GM18505 (cell line): ENCODE data around the gene ARHGDIA.

Source experiments
- ATAC-seq: cut with Tn5 transposase; IDR thresholded peaks from one replicate; pipeline ENCODE4 v1.9.1; 2021; ENCODE audit not compliant: unreplicated experiment
- POLR2A ChIP-seq: IDR thresholded peaks from 4 replicates; pipeline ENCODE4 v1.6.1; 2011; ENCODE audit warnings: borderline replicate concordance; ENCODE audit not compliant: insufficient read depth, insufficient read length; ENCODE audit errors: extremely low read depth

Gene ARHGDIA

DNA sequence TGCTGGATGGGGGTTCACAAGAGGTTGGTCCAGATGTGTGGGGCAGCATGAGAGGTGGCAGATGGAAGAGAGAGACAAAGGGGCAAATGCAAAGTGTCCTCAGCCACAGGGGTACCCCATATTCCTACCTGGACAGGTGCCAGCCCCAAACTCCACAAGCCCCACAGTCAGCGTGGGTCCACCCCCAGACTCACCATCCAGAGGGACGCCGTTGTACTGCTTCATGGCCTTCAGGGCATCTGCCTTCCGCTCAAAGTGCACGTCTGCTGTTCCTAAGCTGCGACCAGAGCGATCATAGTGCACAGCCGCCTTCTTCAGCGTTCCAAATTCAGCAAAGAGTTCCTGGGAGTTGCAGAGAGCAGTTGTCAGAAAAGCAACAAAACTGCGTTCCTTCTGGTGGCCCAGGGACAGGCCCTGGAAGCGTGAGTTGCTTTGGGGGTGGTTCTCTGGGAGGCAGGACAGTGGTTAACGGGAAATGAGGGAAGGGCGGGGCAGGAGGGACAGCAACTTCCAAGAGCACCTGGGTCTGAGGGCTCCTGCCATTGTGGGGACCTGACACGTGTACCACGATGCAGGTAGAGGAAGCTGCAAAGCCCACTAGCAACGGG is 18.0 kb upstream of the ARHGDIA start:
- ATAC-seq = no peak
- no peak for TF ChIP-seq POLR2A

DNA sequence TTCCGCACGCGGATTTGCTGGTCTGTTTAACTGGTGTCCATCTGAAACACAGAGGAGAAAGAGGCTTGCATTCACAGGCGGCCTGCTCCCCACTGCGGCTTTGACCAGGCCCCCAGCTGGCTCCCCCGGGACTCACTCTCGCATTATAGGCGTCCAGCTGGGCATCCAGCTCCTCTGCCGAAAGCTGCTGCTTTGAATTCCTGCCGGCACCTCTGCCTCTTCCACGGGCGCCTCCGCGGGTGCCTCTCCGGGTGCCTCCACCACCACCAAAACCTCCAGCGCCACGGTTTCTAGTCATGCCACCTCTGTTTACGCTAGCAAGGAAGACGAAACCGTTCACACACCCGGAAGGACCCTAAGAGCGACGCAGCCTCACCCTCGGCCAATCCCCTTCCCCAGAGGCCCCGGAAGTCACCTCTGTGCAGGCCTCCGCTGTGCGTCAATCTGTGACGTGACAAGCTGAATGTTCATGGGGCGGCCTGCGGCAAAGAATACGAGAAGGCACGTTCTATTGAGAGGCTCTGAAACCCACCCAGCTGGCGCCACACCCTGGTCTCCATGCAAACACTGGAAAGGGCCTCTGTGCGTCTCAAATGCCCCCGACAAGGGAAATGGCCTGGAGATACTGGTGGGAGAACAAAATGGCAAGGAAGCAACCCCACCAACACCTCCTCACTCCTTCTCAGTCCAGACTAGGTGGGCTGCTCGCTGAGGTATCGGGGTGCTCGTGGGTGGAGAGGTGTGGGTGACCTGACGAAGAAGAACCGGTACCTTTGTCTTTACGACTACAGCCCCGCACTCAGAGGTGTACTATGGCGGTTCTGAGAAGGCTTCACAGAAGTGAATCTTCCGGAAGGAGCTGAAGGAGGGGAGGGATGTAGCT is 17.2 kb upstream of the ARHGDIA start:
- no peak for ATAC-seq
- TF ChIP-seq POLR2A = no peak

DNA sequence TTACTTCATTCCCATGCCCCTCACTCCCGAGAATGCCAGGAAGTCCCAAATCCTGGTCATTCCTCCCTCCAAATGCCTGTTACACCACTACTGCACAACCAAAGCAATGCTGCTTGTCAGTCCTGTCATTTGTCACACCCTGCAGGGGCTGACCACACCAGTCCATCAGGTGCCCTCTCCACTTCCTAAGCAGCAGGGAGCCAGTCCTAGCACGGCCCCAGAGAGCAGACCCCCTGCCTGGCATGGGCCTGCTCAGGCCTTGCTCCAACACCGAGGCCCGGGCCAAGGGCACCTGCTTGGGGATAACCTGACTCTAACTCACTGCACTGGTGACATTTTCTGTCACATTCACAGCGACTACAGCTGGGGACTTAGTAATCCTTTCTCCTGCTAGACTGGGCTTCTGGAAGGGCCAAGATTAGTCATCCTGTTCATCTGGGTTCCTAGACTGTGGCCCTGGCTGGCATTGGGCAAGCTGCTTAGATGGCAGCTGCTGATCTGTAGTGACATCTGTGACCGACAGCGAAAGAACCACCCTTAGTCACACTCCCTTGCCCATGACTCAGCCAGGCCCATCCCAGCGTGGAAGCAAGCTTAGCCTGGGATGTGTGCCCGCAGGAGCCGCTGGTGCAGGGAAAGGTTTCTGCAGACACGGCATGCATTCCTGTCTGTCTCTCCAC is 14.9 kb upstream of the ARHGDIA start:
- no peak for ATAC-seq

GRCh38 chr17:81885454-81885853 is 14.3 kb upstream of the ARHGDIA start:
- TF ChIP-seq POLR2A = peak; percentile 9
- ATAC-seq = no peak

More for the DNA sequence above, 14.9 kb upstream of the ARHGDIA start:
- no peak for TF ChIP-seq POLR2A

- no peak for ATAC-seq
- no peak for TF ChIP-seq POLR2A
These were observed 13.8 kb upstream of the ARHGDIA start for GRCh38 chr17:81884968-81885367.

DNA sequence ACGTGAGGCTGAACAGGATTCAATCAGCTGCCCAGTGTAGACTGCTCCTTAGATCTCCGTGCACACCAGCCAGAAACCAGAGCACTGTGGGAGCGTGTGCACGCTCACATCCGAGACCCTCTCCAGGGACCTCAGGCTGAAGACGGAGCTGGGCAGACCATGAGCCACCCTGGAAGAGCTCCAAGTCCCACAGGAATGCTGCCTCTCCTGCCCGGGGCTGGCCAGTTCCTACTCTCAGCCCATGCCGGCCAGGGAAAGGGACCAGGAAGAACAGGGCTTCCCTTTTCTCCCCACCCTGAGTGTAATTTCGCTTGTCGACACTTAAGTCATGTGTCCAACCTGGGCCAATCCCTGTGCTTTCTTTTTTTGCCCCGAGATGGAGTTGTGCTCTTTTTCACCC is 13.4 kb upstream of the ARHGDIA start:
- ATAC-seq = no peak

DNA sequence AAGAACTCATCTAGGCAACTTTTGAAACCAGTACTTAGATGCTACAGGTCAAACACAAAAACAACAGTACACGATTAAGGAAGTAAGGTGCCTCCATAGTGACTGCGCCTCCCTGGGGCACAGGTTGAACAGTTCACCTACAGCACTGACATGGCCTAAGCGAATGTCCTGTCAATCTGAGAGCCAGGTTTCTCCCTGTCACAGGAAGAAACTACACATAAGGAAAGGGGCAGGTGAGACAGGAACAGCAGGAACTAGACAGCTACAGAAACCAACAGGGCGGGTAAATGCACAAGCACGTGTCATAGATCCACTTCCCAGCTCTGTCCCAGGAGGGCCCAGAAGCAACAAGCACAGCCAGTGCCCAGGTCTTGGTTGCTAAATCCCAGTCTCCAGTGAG is 8.0 kb upstream of the ARHGDIA start:
- no peak for TF ChIP-seq POLR2A
- no peak for ATAC-seq

More for the DNA sequence above, 13.4 kb upstream of the ARHGDIA start:
- TF ChIP-seq POLR2A = no peak

DNA sequence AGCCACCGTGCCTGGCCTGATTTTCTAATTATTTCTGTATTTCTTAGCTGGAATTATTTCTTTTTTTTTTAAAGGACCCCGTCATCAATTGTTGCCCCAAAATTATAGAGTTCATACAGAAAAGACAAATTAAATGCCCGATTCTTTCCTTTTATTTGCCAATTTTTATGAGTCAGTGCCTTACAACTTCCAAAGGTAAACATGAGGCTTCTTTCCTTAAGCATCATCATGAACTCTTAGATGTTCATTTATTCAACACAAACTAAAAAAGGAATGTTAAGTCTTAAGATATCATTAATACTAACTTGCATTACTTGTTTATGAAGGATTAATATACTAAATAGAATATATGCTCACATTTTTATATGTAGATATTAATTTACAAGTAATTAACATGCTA is 7.2 kb upstream of the ARHGDIA start:
- no peak for ATAC-seq
- TF ChIP-seq POLR2A = no peak

- TF ChIP-seq POLR2A = no peak
- no peak for ATAC-seq
These were observed 6.4 kb upstream of the ARHGDIA start for GRCh38 chr17:81877569-81877968.

- peak; percentile 51 for ATAC-seq
- peak; percentile 80 for TF ChIP-seq POLR2A
These were observed 472 bp upstream of the ARHGDIA start for GRCh38 chr17:81871387-81872230.

DNA sequence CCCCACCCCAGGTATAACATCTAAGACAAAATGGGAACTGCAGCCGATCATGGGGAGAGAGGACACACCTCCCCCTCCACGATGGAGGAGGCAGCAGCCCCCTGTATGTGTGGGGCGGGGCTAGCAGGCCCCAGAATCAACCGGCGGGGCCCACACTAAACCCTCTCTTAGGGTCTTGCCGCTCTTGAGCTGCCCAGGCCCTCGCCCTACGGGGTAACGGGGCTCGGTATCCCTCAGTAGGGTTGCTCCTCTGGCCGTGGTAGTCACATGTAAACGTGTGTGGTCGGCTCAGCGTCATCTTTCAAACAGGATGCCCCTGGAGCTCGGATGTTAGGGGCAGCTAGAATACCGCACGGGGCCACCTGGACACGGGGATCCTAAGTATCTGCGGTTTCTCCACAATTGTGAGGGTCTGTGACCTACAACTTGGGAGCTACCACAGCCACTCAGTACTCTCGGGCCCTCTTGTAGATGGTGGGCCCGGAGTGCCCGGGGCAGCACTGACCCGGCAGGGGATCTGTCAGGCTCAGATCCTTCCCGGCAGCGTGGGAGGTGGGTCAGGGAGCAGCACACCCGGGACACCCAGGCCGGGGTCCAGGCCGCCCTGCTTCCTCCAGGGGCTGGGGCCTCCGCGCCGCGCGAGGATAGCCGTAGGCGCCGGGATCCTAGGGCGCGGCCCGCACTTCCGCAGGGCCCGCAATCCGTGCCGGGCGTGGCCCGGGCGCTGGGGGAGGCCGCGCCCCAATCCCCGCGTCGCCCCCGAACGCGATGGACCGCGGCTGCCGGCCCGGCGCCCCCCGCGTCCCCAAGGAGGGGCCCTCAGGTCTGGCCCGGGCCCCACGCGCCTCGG is 781 bp downstream of the ARHGDIA start:
- peak; percentile 7 for ATAC-seq

DNA sequence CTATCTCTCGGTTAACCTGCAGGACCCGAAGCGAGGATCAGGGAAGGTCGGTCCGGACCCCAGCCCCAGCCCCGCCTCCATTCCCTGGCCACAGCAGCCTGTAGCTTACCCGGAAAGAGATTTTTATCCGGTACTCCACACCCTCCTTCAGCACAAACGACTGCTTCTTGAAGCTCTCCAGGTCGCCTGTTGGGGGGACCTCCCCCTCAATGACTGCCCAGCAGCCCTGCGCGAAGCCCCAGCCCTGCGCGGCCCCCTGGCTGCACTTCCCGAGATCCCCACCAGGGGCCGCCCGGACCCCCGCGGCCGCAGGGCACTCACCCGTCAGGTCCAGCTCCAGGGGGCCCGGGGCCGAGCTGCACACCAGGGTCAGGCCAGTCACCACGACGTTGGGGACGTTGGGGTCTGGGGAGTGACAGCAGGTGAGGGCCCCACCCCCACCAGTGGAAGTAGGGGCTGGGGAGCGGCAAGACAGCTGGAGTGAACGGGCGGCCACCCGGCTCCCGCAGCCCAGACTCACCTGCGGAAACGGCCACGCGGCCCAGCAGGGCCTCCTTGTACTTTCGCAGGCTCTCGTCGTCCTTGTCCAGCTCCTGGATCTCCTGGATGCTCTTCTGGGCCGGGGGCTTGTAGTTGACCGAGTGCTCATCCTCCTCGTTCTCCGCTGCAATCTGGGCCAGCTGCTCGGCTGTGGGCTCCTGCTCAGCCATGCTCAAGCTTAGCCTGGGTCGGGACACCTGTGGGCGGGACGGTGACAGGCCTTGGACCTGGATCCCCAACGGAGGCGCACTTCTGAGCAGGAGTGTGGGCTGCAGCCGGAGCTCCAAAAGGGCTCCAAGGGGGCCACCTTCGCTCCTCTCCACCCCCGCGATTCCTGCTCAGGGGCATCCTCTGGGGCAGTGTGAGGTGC is 1.7 kb downstream of the ARHGDIA start:
- no peak for TF ChIP-seq POLR2A
- ATAC-seq = no peak

More for the DNA sequence above, 781 bp downstream of the ARHGDIA start:
- no peak for TF ChIP-seq POLR2A
